NCI-H748 (cell line): Measurements from ENCODE around the gene TESMIN.

Experiments
- DNase-seq: peaks from one replicate; lab custom pipeline; 2025; ENCODE audit not compliant: unreplicated experiment; lab: John Stamatoyannopoulos, UW

Gene TESMIN, protein sequence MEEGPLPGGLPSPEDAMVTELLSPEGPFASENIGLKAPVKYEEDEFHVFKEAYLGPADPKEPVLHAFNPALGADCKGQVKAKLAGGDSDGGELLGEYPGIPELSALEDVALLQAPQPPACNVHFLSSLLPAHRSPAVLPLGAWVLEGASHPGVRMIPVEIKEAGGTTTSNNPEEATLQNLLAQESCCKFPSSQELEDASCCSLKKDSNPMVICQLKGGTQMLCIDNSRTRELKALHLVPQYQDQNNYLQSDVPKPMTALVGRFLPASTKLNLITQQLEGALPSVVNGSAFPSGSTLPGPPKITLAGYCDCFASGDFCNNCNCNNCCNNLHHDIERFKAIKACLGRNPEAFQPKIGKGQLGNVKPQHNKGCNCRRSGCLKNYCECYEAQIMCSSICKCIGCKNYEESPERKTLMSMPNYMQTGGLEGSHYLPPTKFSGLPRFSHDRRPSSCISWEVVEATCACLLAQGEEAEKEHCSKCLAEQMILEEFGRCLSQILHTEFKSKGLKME

DNA sequence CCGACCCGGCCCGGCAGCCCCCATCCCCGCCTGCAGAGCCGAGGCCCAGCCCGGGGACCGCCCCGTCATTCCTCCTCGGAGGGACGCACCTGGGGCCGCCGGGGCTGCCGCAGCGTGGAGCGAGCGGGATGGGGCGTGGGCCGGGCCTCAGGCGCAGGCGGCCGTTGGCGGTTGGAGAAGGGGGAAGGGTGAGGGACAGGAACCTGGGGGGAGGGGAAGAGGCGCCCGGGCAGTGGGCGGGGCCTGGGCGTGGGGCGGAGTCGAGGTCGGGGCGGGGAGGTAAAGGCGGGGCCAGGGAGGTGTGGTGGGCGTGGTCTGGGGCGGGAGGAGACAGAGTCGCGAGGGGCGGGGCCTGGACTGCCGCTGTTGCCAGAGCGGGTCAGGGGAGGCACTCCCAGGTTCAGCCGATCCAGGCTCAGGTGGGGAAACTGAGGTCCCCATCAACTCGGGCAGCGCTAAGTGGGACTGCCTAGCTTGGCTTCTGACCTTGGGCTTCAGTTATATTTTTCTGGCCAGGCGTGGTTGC lies at the start of gene TESMIN:
Gene TESMIN (minus strand): TSS at position 190 of the 526 bp plus-strand sequence. CDS start 860 bp downstream, outside the sequence.
- peak; percentile 89 for DNase-seq

DNA sequence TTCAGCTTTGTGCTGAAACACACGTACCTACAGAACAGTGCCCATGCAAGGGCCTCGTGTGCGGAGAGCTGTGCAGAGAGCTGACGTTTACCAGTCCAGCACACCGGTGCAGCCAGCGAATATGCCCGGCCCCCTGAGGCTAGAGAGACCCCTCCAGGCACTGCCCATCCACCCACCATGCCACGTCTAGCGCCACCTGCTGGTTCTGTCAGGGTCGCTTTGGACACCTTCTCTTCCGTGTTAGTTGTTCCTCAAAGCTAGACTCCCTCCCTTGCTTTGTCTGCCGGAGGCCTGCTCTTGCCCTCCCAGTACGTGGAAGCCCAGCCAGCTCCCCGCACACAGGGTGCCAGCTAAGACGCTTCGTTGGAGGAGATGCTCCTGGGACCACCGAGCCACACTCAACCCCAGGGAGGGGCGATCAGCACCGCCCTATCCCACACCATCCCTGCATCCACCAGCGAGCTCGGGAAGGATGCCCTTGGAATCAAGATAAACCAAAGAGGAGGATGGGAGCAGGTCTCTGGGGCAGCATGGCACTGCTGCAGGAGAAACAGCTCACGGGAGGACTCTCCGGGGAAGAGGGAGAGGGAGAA lies 47.0 kb upstream of the TESMIN start:
- DNase-seq = peak; percentile 14

GRCh38 chr11:68796801-68797200 lies 45.5 kb upstream of the TESMIN start:
- DNase-seq = no peak

GRCh38 chr11:68792400-68792966 lies 41.2 kb upstream of the TESMIN start:
- DNase-seq = no peak

DNA sequence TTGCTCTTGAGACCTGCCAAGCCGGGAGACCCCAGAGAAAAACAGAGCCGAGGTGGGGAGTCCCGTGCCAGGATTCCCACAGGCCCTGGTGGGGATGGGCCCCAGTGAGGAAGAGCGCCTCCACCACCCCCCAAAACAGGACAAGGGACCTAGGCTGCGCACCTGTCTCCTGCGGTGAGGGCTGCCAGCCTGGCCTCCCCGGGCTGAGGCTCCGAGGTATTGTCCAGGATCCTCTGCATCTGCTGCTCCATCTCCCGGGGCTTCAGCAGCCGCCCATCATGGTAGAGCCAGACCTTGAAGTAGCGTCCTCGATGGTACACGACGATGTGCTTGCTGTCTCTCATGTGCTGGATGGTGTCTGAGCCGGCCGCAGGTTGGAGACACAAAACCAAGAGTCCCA lies 33.3 kb upstream of the TESMIN start:
- DNase-seq = no peak

- no peak for DNase-seq
These were observed 32.0 kb upstream of the TESMIN start for GRCh38 chr11:68783216-68783821.

DNA sequence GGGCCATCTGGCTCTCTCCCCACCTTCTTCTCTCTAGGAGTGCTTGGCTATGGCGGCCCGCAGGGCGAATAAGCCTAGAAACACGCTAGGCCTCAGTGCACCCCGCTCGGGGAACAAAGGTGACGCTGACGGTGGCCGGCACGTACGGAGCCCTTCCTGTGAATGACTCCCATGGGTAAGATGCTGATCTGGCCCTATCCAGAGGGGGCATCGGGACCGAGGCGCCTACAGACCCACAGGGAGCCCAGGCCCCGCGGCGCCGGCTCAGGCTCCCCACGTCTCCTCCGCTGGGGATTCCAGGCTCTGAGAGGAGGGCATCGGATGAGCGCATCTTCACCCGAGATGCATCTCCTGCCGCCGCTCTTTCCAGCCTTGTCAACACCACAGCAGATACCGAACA lies 31.4 kb upstream of the TESMIN start:
- no peak for DNase-seq

- DNase-seq = no peak
These were observed 29.5 kb upstream of the TESMIN start for GRCh38 chr11:68780829-68781228.

GRCh38 chr11:68778205-68778604 lies 26.9 kb upstream of the TESMIN start:
- DNase-seq = no peak

GRCh38 chr11:68776442-68777235 lies 25.3 kb upstream of the TESMIN start:
- DNase-seq = no peak

DNA sequence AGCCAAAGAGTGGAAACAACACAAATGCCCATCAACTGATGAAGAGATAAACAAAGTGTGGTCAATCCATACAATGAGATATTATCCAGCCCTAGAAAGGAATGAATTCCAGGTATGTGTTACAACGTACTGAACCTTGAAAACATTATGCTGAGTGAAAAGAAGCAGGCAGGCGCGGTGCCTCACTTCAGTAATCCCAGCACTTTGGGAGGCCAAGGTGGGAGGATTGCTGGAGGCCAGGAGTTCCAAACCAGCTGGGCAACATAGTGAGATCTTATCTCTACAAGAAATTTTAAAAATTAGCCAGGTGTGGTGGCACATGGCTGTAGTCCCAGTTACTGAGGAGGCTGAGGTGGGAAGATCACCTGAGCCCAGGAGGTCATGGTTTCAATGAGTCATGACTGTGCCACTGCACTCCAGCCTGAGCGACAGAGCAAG lies 24.6 kb upstream of the TESMIN start:
- no peak for DNase-seq

GRCh38 chr11:68774194-68774585 lies 22.9 kb upstream of the TESMIN start:
- no peak for DNase-seq

DNA sequence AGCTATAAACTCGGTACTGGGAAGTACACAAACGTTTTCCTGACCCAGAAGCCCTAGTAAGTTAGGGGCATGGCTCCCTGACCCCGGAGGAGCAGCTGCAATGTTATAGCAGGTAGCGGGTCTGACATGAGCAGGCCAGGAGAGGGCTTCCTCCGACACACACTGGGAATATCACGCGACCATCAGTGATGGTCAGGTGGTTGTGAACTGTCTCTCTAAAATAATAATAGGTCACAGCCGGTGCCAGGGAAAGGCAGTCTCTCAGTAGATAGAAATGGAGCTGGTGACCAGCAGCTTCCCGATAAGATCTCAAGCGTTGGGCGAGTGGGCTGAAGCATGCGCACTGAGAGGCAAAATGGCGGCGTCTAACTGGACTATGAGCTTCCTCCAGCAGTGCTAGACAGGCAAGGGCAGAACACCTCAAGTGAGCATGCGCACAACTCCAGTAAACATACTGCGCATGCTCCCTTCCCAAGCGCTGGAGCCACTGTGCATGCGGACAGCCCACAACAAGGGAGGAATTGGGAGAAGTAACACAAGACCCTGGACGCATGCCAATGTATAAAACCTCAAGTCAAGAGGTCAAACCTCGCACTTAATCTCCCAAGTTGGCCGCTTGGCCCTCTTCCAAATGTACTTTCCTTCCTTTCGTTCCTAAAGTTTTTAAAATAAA lies 22.3 kb upstream of the TESMIN start:
- no peak for DNase-seq

GRCh38 chr11:68772936-68773335 lies 21.6 kb upstream of the TESMIN start:
- no peak for DNase-seq

DNA sequence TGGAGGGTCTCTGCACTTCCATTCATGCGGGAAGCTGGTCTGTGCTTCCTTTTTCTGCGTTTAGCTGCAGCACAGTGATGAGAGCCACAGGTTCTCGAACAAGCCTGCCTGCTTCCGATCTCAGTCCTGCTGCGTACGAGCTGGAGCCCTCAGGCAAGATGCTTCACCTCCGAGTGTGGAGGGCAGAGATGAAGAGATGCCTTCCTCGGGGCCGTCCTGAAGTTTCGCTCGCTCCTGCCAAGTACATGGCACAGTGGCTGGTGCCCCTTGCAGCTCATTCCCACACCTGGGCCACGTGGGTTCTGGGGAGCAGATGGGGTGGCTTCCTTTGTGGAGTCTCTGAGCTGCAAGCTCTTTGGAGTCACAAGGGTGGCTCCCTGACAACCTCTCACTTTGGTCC lies 19.5 kb upstream of the TESMIN start:
- no peak for DNase-seq

DNA sequence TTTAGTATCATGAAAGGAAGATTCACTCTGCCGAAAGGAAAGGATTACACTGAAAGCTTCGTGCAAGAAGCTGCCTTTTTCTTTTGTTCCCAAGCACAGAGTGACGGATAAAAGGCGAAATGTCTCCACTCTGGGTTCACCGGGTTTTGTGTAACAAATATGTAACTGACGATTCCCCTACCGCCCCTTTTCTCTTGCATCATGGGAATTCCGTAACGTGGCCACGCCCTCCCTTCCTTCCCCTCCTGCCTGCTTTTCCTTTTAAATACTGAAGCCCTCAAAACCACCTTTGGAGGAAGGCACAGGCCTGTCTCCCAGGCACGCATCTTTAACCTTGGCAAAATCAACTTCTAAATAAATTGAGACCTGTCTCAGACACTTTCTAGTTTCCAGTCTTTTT lies 16.4 kb upstream of the TESMIN start:
- no peak for DNase-seq

DNA sequence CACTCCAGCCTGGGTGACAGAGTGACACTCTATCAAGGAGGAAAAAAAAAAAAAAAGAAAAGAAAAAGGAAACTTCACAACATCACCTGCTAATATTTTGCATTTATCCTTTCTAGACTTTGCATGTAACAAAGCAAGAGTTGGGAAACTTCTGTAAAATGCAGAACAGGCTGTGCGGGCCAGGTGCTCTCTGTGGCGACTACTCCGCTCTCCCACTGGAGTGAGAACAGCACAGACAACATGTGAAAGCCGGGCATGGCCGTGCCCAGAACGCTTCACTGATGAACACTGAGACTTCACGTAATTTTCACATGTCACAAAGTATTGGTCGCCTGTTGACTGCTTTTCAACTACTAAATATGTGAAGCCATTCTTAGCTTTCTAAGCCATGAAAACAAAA lies 15.5 kb upstream of the TESMIN start:
- DNase-seq = no peak

DNA sequence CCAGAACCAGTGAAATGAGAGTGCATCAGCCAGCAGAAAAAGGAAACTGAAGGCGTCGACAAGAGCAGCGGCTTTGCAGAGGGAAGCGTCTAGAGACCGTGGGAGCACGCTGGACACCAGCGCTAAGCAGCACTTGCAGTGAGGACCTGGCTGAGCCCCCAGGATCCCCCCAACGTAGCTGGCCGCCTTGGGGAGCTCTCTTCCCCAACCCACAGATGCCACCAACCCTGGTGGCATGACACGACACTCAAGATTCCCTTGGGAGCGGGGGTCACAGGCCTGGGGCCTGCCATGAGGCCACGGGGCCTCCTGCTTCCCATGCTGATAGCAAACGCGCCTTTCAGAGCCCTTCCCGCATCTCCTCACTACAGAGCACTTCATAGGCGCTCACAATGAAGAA lies 13.4 kb upstream of the TESMIN start:
- DNase-seq = no peak

DNA sequence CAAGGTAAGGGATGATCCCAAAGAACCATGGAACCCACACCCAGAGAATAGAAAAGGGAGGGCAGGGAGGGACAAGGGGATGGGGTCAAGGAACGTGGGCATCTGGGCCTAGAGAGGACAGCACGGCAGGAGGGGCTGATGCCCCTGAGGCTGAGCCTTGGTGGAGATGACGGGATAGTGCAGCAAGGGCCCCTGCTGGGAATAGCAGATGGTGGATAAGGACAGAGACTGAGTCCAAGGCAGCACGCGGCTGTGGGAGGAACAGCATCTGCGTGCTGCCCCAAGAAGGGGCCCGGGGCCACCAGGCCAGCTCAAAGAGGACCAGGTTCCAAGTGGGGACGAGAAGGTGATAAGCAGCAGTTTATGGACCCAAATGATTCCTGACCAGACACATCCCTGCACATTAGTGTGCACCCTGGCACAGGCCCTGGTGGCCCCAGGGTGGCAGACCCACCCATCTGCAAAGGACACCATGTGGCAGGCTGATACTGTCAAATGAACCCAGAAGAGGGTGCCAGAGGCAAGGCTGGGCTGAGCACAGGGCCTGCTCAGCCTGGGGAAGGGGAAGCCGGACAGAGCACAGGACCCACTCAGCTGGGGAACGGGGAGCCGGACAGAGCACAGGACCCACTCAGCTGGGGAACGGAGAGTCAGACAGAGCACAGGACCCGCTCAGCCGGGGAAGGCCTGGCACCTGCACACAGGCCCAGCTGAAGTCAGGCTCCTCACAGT lies 12.8 kb upstream of the TESMIN start:
- no peak for DNase-seq
